GM13976 (cell line): ENCODE results near the gene ARMC9.

Source experiments
- DNase-seq: peaks from one replicate; pipeline ENCODE4 v3.0.0; 2012; ENCODE audit warnings: low spot score
- CTCF ChIP-seq: IDR thresholded peaks from 2 replicates; pipeline ENCODE4 v1.5.1; 2012; ENCODE audit warnings: borderline replicate concordance, mild to moderate bottlenecking; ENCODE audit not compliant: insufficient read depth; ENCODE audit errors: extremely low read depth, missing control alignments, control extremely low read depth
- in situ Hi-C: fragments of 300-500 bp; cut with MboI; formaldehyde crosslinking; loops from one replicate; pipeline ENCODE4 v1.12.0; 2022; ENCODE audit warnings: low sequenced_read_pairs, mixed read lengths, inconsistent platforms; ENCODE audit not compliant: unreplicated experiment

Gene ARMC9

DNA sequence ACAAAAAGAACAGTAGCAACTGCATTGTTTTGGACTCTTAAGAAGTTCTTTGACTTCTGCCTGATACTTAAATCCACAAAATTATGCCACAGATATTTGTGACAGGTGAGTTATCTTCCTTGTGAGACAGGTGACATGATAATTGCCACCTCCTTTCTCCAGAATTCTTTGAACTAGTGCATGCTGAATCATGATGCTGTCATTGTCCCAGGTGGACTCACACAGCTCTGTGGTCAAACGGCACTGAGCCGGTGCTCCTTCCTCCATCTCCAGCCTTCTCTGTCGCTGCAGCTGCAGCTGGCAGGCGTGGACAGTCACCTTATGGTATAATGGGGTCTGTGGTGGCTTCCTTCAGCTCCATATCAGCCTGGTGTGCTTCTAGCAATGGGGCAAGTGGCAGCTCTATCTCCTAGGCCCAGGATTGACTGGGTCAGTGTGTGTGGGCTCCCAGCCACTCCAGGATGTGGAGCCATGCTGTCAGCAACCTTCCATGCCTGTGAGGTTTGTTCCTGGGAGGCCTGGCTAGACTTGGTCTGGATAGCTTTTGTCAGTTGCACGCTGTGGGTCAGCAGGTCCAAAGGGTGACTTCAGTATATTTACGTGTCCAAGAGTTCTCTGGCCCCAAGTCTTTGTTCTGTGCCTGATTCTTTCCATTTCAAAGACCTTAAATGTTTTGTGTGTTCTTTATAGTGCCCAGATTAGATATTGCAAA lies 15.7 kb downstream of the ARMC9 start:
- in situ Hi-C loops: no loop called here
- DNase-seq: no peak
- no peak for TF ChIP-seq CTCF

DNA sequence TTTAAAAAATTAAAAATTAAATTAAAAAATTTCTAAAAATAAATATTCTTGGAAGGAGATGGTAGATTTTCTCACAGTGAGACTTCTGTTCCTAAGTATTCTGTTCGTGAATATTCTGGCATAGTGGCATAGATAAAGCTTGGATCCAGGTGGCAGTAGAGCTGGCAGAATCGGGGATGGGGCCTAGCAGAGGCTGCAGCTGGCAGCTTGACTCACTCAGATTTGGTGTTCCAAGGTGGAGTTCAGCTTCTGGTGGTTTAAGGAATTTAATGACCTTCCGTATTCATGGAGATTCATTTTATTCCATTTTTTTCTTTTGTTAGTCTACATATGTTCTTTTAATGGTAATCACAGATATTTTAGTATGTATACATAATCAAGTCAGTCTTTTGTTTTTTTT lies 19.9 kb downstream of the ARMC9 start:
- no peak for DNase-seq
- in situ Hi-C loops: no loop called here
- TF ChIP-seq CTCF: no peak

DNA sequence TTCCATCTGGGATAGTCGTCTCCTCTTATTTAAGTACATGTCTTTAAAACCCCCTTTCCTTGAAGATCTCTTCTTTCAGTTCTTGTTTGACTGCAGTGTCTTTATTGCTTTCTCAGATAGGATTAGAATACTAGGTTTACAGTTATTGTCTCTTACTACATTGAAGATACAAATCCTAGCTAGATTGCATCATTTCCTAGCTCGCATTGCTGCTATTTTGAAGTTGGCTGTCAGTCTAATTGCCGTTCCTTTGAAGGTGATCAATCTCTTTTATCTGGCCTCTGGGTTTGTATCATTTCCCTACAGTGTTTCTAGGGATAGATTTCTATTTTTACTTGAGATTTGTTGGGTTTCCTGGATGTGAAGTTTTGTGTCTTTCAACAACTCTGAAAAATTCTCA lies 20.9 kb downstream of the ARMC9 start:
- in situ Hi-C loops: no loop called here
- no peak for TF ChIP-seq CTCF
- no peak for DNase-seq

DNA sequence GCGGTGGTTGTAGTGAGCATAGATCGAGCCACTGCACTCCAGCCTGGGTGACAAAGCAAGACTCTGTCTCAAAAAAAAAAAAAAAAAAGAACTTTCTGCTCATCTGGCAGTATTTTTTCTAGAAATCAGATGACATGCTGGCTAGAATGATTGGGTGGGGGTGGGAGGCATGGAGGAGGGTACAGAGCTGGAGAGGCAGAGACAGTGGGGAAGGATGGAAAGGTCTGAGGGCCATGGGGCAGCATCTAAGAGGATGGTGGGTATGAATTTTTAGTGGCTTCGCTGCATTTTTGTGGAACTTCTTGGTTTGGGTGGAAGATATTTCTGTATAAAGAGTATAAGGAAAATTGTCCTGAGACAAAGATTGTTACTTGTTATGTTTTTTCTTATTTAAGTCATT lies 23.3 kb downstream of the ARMC9 start:
- in situ Hi-C loops: loop anchor here (10.0 kb wide), 1 partner anchor 183 kb away; no protein-coding TSS in a partner anchor
- DNase-seq: no peak
- TF ChIP-seq CTCF: no peak

DNA sequence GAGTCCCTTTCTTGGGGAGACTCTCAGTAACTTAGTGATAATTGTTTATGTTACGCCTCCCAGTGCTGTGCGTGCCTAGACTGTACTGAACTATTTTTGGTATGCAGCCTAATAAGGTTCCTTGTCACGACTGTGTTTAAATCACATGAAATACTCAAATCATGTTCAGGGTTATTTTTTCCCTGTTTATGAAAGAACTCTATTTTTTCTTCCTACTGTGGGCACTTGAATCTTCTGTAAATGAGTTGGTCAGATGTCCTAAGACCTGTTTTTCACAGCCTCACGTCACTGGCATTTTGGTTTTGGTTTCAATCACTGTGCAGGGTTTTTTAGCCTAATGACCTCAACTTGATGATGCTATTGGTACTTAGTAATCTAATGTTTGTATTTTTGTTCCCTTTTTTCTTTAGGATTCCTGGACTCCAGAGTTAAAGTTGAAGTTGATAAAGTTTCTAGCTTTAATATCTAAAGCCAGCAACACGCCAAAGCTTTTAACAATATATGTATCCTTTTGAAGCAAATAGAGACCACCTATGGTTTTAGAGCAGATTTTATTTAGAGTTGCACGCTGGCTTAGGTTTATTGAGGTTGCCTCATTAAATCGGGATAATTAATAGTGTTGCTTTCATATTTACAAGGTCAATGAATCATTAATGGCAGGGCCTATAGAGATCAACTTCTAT lies 24.0 kb downstream of the ARMC9 start:
- no peak for TF ChIP-seq CTCF
- DNase-seq: peak; percentile 66
- in situ Hi-C loops: loop anchor here (10.0 kb wide), 1 partner anchor 182 kb away; no protein-coding TSS in a partner anchor

- in situ Hi-C loops: loop anchor here (10.0 kb wide), 1 partner anchor 182 kb away; no protein-coding TSS in a partner anchor
- DNase-seq: no peak
- no peak for TF ChIP-seq CTCF
Observed at GRCh38 chr2:231223001-231223375, 24.6 kb downstream of the ARMC9 start.
